OCI-LY7 (cell line): ENCODE data around the gene TRIB2.

Experiments used
- CTCF ChIP-seq: fragments of 200-600 bp; sonication (generic); conservative IDR thresholded peaks from 2 replicates; pipeline ENCODE4 v1.5.1; 2014; ENCODE audit warnings: mild to moderate bottlenecking, antibody characterized with exemption, low read length, moderate library complexity, mixed read lengths
- EZH2phosphoT487 ChIP-seq: fragments of 200-600 bp; sonication (generic); IDR thresholded peaks from 2 replicates; pipeline ENCODE4 v1.6.1; 2018; ENCODE audit warnings: low read depth, borderline replicate concordance, mild to moderate bottlenecking, mixed run types, antibody characterized with exemption, low read length, moderate library complexity, mixed read lengths

- TF ChIP-seq CTCF (no peak), EZH2phosphoT487 (no peak)
Measured at GRCh38 chr2:12764075-12764730, 47.5 kb downstream of the TRIB2 start.
